ENCODE measurements around the gene SFTPD. TPM values are rescaled to one million over a fixed set of nuclear protein-coding genes. Genes with fewer than 3 reads are reported as not detected.
"Not testable (repeated sequence)": the region's sequence is repeated elsewhere in the genome, so short reads cannot be mapped to it uniquely, and the experiment has no call there.

The SFTPD gene
- total and polyA plus RNA-seq, 9 donors: 0.91 to 2.7 (median 1.2) TPM

DNA sequence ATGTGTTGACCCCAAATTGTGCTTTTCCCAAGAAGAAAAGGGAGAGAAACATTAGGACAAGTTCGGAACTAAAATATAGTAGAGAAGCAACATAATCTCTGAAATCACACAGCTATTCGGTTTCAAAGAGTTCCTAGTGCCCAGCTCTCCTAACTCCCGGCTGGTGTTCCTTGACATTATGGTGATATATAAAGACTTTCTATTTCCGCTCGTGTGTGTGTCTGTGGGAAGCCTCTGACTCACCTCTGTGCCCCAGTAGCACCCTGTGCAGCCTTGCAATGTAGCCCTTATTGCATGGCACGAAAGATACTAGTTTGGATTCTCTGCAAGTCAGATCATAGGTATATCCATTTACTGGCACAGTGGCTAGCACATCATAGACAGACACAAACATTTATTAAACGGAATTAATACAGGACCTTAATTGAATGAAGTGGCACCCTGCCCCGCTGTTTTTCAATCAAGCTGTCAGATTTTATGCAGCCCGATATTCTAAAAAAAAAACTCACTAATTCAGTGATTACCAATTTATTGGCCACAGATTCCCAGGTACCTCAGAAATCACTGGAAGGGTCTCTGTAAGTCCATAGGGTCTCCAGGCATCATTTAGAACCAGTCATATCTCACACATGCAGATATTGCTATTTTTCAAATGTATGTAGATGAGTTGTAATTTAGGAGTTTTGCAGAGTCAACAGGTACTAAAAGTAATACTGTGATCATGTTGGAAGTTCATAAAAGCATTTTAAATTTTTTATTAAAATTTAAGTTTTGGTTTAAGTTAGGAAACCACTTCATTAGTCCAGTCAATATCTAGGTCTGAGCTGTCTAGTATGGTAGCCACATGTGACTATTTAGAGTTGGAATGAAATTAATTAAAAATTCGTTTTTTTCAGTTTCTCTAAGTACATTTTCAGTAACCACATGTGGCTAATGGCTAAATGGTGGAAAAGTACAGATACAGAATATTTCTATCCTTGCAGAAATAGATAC is 43.3 kb downstream of the SFTPD start:
- H3K9me3 ChIP-seq (replicated peaks; ENCODE audit: control insufficient read depth, low read depth, low read length): no peaks in the 10 kb centered on the region
- peaks cover 2% of the 10 kb centered on the region for H3K36me3 ChIP-seq (ENCODE audit: control insufficient read depth, insufficient read depth, low read length)
- peaks cover 7% of the 10 kb centered on the region for H3K4me1 ChIP-seq (ENCODE audit: control insufficient read depth, insufficient read depth, low read length)
- peak overlapping the region; percentile 81 for H3K4me3 ChIP-seq (ENCODE audit: low read length)
- peaks cover 6% of the 10 kb centered on the region for H3K27me3 ChIP-seq (ENCODE audit: control insufficient read depth, insufficient read depth, low read length)
- WGBS (ENCODE audit: insufficient coverage): 38% methylated on average over 2 of the region's 10 CpGs
- H3K27ac ChIP-seq (ENCODE audit: low read length): peak overlapping the region; percentile 69
- peak; percentile 19 for DNase-seq

DNA sequence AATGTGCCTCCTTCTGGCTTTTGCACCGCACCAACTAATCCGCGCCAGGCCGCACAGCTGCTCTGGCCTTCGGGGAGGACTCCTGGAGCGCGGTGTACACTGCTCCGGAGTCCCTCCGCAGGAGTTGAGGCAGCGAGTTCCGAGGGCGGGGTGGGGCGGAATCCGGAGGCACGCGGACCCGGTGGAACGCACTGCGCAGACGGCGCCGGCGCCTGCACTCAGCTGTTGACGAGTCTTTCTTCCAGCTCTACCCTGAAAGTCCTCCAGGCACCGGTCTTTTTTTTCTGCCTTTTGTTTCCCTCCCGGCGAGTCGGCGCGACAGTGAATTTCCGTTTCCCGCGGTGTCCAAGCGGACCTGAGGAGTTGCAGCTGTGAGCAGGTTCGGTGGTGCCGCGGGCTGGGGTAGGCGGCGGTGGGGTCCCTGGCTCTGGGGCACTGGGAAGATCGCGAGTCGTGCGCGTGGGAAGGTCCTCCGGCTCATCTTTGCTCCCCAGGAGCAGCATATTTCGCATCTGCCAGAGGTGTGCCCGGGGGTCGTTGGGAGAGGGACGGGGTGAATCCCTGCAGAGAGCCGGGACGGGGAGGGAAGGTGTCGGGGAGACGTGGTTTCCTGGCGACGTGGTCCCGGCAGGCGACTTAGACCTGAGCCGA is 44.1 kb downstream of the SFTPD start:
- peaks cover 7% of the 10 kb centered on the region for H3K4me1 ChIP-seq (ENCODE audit: control insufficient read depth, insufficient read depth, low read length)
- under 1% methylated on average over 43 of the region's 58 CpGs for WGBS (ENCODE audit: insufficient coverage)
- H3K27me3 ChIP-seq (ENCODE audit: control insufficient read depth, insufficient read depth, low read length): peaks cover 6% of the 10 kb centered on the region

DNA sequence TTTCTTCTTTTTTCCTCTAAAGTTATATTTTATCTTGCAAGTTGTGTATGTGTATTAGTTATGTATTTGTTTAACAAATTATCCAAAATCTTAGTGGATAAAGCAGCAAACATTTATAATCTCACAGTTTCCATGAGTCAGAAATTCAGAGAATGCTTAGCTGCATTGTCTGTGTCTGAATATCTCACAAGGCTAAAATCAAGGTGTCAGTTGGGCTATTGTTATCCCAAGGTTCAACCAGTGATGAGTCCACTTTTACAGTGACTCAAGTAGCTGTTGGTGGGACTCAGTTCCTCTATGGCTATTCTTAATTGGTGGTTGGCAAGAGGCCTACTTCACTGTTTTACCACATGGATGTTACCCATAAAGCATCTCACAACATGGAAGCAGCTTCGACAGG is 47.3 kb downstream of the SFTPD start:
- H3K9me3 ChIP-seq (replicated peaks; ENCODE audit: control insufficient read depth, low read depth, low read length); H3K36me3 ChIP-seq (ENCODE audit: control insufficient read depth, insufficient read depth, low read length); H3K4me1 ChIP-seq (ENCODE audit: control insufficient read depth, insufficient read depth, low read length); H3K27me3 ChIP-seq (ENCODE audit: control insufficient read depth, insufficient read depth, low read length); H3K27ac ChIP-seq (ENCODE audit: low read length); H3K4me3 ChIP-seq (ENCODE audit: low read length); DNase-seq: not testable (repeated sequence)
- WGBS (ENCODE audit: insufficient coverage): no CpG with 5 or more reads among the region's 1 CpG

More for the DNA sequence above, 44.1 kb downstream of the SFTPD start:
- DNase-seq: peak; percentile 81
- H3K4me3 ChIP-seq (ENCODE audit: low read length): peak overlapping the region; percentile 81
- peak overlapping the region; percentile 69 for H3K27ac ChIP-seq (ENCODE audit: low read length)
- peaks cover 2% of the 10 kb centered on the region for H3K36me3 ChIP-seq (ENCODE audit: control insufficient read depth, insufficient read depth, low read length)
- no peaks in the 10 kb centered on the region for H3K9me3 ChIP-seq (replicated peaks; ENCODE audit: control insufficient read depth, low read depth, low read length)

DNA sequence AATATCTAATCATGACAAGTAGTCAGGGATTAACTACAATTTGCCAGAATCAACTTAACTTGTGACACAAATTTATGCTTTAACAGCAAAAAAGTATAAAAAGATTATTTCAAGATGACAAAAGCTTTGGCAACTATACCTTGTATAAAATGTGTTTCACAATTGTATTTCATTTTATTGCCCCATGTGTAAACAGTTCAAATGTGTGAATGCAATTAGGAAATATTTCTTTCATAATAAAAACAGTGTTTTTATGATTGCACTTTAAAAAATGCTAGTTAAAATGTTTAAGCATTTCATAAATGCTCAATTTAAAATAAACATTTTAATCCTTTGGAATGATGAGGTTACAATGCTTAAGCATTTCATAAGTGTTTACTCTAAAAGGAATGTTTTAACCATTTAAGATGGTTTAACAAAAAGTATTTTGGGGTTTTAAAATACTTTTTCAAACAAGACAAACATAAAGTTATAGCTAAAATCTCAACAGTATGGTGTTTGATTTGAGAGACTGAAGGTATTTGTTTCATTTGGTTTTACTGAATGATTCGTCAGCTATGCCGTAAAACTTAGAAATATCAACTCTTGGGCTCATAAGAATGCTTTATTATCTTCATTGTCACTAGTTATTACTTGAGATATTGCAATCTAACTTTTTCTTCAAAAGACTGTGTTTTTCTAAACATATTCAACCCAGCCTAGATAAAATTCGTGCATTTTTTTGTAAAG is 50.1 kb downstream of the SFTPD start:
- DNase-seq: no peak
- no CpG with 5 or more reads among the region's 3 CpGs for WGBS (ENCODE audit: insufficient coverage)

DNA sequence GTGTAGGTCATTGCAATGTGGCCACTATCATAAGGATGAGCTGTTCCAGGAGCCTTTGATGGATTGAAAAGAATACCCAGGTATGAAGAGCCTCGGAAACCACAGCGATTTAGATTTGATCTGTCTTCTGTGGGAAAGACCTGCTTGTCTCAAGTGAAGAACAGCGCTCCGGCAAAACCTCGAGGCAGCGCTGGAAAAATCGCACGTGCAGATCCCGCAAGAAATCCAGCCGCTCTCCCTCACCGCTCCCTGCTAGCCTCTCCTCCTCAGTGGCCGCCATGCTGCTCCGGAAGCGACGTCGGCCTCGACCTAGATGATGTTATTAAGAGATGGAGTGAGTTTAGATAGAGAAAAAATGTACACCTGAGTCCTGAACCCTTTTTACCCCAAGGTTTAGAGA is 56.0 kb downstream of the SFTPD start:
- H3K27ac ChIP-seq (ENCODE audit: low read length); H3K4me1 ChIP-seq (ENCODE audit: control insufficient read depth, insufficient read depth, low read length); H3K36me3 ChIP-seq (ENCODE audit: control insufficient read depth, insufficient read depth, low read length); DNase-seq; H3K4me3 ChIP-seq (ENCODE audit: low read length); H3K27me3 ChIP-seq (ENCODE audit: control insufficient read depth, insufficient read depth, low read length); H3K9me3 ChIP-seq (replicated peaks; ENCODE audit: control insufficient read depth, low read depth, low read length): not testable (repeated sequence)
- WGBS (ENCODE audit: insufficient coverage): 85% methylated on average over 5 of the region's 17 CpGs

More for the DNA sequence above, 50.1 kb downstream of the SFTPD start:
- H3K27ac ChIP-seq (ENCODE audit: low read length): no peak overlapping the region
- H3K9me3 ChIP-seq (replicated peaks; ENCODE audit: control insufficient read depth, low read depth, low read length): no peaks in the 10 kb centered on the region
- H3K4me1 ChIP-seq (ENCODE audit: control insufficient read depth, insufficient read depth, low read length): no peaks in the 10 kb centered on the region
- H3K36me3 ChIP-seq (ENCODE audit: control insufficient read depth, insufficient read depth, low read length): no peaks in the 10 kb centered on the region
- no peak overlapping the region for H3K4me3 ChIP-seq (ENCODE audit: low read length)
- H3K27me3 ChIP-seq (ENCODE audit: control insufficient read depth, insufficient read depth, low read length): no peaks in the 10 kb centered on the region

DNA sequence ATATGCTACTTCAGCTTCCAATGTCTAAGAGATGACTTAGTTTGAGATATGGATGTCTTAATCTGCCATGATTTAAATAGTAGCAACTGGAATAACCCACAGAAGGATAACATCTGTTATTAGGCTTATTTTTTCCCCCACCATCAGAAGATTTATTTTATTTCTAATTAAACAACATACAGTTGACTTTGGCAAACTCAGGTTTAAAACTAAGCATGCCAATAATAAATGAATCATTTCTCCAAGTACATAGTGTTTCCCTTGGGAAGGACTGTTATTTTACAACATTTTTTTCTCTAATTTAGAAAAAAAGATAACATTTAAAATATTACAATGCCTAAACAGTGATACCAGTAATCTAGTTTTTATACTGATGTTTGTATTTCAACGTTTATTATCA is 58.4 kb downstream of the SFTPD start:
- Histone ChIP-seq H3K4me1 (ENCODE audit: control insufficient read depth, insufficient read depth, low read length) (no peaks in the 10 kb centered on the region), H3K27me3 (ENCODE audit: control insufficient read depth, insufficient read depth, low read length) (no peaks in the 10 kb centered on the region), H3K4me3 (ENCODE audit: low read length) (no peak overlapping the region), H3K9me3 (replicated peaks; ENCODE audit: control insufficient read depth, low read depth, low read length) (no peaks in the 10 kb centered on the region), H3K36me3 (ENCODE audit: control insufficient read depth, insufficient read depth, low read length) (no peaks in the 10 kb centered on the region), H3K27ac (ENCODE audit: low read length) (no peak overlapping the region)
- DNase-seq: no peak
- no CpG with 5 or more reads among the region's 1 CpG for WGBS (ENCODE audit: insufficient coverage)

DNA sequence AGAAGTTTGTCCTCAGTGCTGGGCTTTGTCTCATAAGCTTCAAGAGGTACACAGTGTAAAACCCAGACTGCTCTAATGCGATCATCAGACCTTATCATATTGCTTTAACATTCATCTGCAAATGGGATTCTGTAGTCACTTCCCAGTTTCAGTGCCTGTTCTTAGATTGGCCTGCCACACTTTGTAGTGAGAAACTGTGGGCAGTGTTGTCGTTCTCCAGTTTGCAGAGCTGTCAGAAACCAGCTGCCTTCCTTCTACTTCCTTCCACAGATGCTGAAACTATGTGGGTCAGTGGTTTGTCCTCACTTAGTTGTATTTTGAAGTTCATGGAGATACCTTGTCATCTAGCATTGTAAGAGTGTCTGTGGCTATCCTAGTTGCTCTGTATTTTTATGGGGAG is 59.9 kb downstream of the SFTPD start:
- H3K4me1 ChIP-seq (ENCODE audit: control insufficient read depth, insufficient read depth, low read length); H3K27me3 ChIP-seq (ENCODE audit: control insufficient read depth, insufficient read depth, low read length); H3K36me3 ChIP-seq (ENCODE audit: control insufficient read depth, insufficient read depth, low read length); H3K9me3 ChIP-seq (replicated peaks; ENCODE audit: control insufficient read depth, low read depth, low read length); H3K4me3 ChIP-seq (ENCODE audit: low read length); H3K27ac ChIP-seq (ENCODE audit: low read length): not testable (repeated sequence)
- DNase-seq: peak; percentile 30
- no CpG with 5 or more reads among the region's 2 CpGs for WGBS (ENCODE audit: insufficient coverage)

Other genes with a start within 250 kb of the SFTPD start
- gene NUTM2B, start 245.9 kb downstream of the SFTPD start, total RNA-seq: 0.75 TPM
- gene NUTM2B, start 245.9 kb downstream of the SFTPD start, polyA plus RNA-seq (ENCODE audit: insufficient read depth in 1 of 8, insufficient read length in 8 of 8, low replicate concordance in 1 of 8): 1 to 10 TPM; 1.3 to 2.8 (median 2.0) TPM
- gene NUTM2E, start 122.4 kb downstream of the SFTPD start, total RNA-seq: 0.35 TPM
- gene NUTM2E, start 122.4 kb downstream of the SFTPD start, polyA plus RNA-seq (ENCODE audit: insufficient read depth in 1 of 8, insufficient read length in 8 of 8, low replicate concordance in 1 of 8): under 1 TPM in 3 of 8 donors, not detected in 5; 0.12 to 0.99 (median 0.15) TPM
- 10.1 TPM for gene TMEM254, start 129.6 kb upstream of the SFTPD start, total RNA-seq
- 10 to 100 TPM; 16.3 to 26.6 (median 17.4) TPM for gene TMEM254, start 129.6 kb upstream of the SFTPD start, polyA plus RNA-seq (ENCODE audit: insufficient read depth in 1 of 8, insufficient read length in 8 of 8, low replicate concordance in 1 of 8)
- 137 TPM for gene PLAC9, start 183.6 kb upstream of the SFTPD start, total RNA-seq
- gene PLAC9, start 183.6 kb upstream of the SFTPD start, polyA plus RNA-seq (ENCODE audit: insufficient read depth in 1 of 8, insufficient read length in 8 of 8, low replicate concordance in 1 of 8): 100 to 1,000 TPM in 5 of 8 donors, 10 to 100 TPM in 3; 81.2 to 121 (median 104) TPM